PC-9 (cell line): ENCODE measurements around the gene MUC5AC. TPM values are rescaled to one million over a fixed set of nuclear protein-coding genes. Genes with fewer than 3 reads are reported as not detected.
A peak's percentile ranks its signal among the peaks of the same experiment; 100 is the strongest.

Experiments
- BruUV-seq: library from RNA; stranded (reverse); fragments of 400-500 nt; replicated peaks from 2 replicates; lab custom pipeline; 2021; lab: Mats Ljungman, UMichigan
- CTCF ChIA-PET: fragments of 300-600 bp; sonication (Branson Sonifier 250); formaldehyde crosslinking; loops from one replicate; lab custom pipeline; 2022; ENCODE audit warnings: antibody characterized with exemption; lab: Charles Lee
- POLR2A ChIA-PET: fragments of 300-600 bp; sonication (Branson Sonifier 250); formaldehyde crosslinking; loops from one replicate; lab custom pipeline; 2022; ENCODE audit warnings: antibody characterized with exemption; ENCODE audit not compliant: unreplicated experiment; lab: Charles Lee
- DNase-seq, 2 experiments: peaks; one replicate each; pipeline versions ENCODE4 v3.0.0 to v3.0.0-alpha.2; 2015 to 2022; ENCODE audit warnings: mixed read lengths in 1 of 2
- H2AFZ ChIP-seq: fragments of 200-600 bp; sonication (generic); 2 replicates; pipeline ENCODE4 v1.8.1; 2017; ENCODE audit warnings: antibody characterized with exemption
- H3F3A ChIP-seq: fragments of 200-600 bp; sonication (generic); 2 replicates; pipeline ENCODE4 v1.8.1; 2017; ENCODE audit warnings: antibody characterized with exemption, mild to moderate bottlenecking, low read depth; ENCODE audit not compliant: insufficient read depth
- H3K27ac ChIP-seq: fragments of 200-600 bp; sonication (generic); 2 replicates; pipeline ENCODE4 v1.6.1; 2016; ENCODE audit warnings: mixed run types
- H3K27me3 ChIP-seq: fragments of 200-600 bp; sonication (generic); 2 replicates; pipeline ENCODE4 v1.6.1; 2016; ENCODE audit warnings: low read depth, mixed run types; ENCODE audit not compliant: insufficient read depth
- H3K36me3 ChIP-seq: fragments of 200-600 bp; sonication (generic); 2 replicates; pipeline ENCODE4 v1.6.1; 2016; ENCODE audit warnings: low read depth, mixed run types
- H3K4me1 ChIP-seq: fragments of 200-600 bp; sonication (generic); replicated peaks from 2 replicates; pipeline ENCODE4 v1.6.1; 2016; ENCODE audit warnings: mixed run types; ENCODE audit not compliant: insufficient read depth
- H3K4me2 ChIP-seq: fragments of 200-600 bp; sonication (generic); 2 replicates; pipeline ENCODE4 v1.6.1; 2017; ENCODE audit warnings: mixed run types
- H3K4me3 ChIP-seq: fragments of 200-600 bp; sonication (generic); 2 replicates; pipeline ENCODE4 v1.6.1; 2016; ENCODE audit warnings: mixed run types
- H3K79me2 ChIP-seq: fragments of 200-600 bp; sonication (generic); 2 replicates; pipeline ENCODE4 v1.6.1; 2017; ENCODE audit warnings: low read depth, mixed run types
- H3K9me2 ChIP-seq: fragments of 200-600 bp; sonication (generic); 2 replicates; pipeline ENCODE4 v1.8.1; 2017; ENCODE audit warnings: mild to moderate bottlenecking; ENCODE audit not compliant: insufficient read depth
- H3K9me3 ChIP-seq: fragments of 200-600 bp; sonication (generic); 2 replicates; pipeline ENCODE4 v1.8.1; 2016; ENCODE audit warnings: low read depth; ENCODE audit not compliant: insufficient read depth
- H4K20me1 ChIP-seq: fragments of 200-600 bp; sonication (generic); 2 replicates; pipeline ENCODE4 v1.8.1; 2017; ENCODE audit not compliant: insufficient read depth
- EZH2 ChIP-seq: fragments of 200-600 bp; sonication (generic); IDR thresholded peaks from 2 replicates; pipeline ENCODE4 v1.8.0; 2017; ENCODE audit warnings: antibody characterized with exemption, low read depth
- intact Hi-C: fragments of 100-400 bp; cut with micrococcal nuclease; formaldehyde crosslinking; loops from one replicate; pipeline ENCODE4 v1.10.0; 2022; ENCODE audit not compliant: unreplicated experiment
- total RNA-seq: library from RNA; stranded (reverse); gene quantifications from 2 replicates; pipeline ENCODE4 v1.2.3, GENCODE V29; 2021
- TF ChIP-seq, protein P1 (sequence below): fragments of 200-600 bp; sonication (generic); conservative IDR thresholded peaks from 2 replicates; pipeline ENCODE4 v1.6.1; 2017; ENCODE audit warnings: mixed run types, antibody characterized with exemption, mild to moderate bottlenecking, moderate library complexity

Gene MUC5AC
- total RNA-seq, 1 experiment from 2014 or later = 0.09 TPM

DNA sequence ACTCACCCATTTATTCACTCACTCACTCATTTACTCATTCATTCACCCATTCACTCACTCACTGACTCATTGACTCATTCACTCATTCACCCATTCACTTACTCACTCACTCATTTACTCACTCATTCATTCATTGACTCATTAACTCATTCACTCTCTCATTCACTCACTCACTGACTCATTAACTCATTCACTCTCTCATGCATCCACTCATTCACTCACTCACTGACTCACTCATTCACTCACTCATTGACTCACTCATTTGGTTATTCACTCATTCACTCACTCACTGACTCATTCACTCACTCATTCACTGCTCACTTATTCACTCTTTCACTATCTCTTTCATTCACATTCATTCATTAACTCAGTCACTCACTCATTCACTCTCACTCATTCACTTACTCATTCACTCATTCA is 2.5 kb upstream of the MUC5AC start:
- Histone ChIP-seq H3K27me3 (no peaks in the 10 kb centered on the region), H3K4me1 (peaks cover 51% of the 10 kb centered on the region), H3K79me2 (no peaks in the 10 kb centered on the region), H3K27ac (no peak overlapping the region), H3K4me3 (no peak overlapping the region), H3K9me3 (no peaks in the 10 kb centered on the region), H3K36me3 (no peaks in the 10 kb centered on the region), H3K4me2 (no peak overlapping the region), H3F3A (peaks cover 25% of the 10 kb centered on the region; the same call in 1 of the 2 replicates), H3K9me2 (no peaks in the 10 kb centered on the region), H4K20me1 (no peaks in the 10 kb centered on the region), H2AFZ (no peak overlapping the region)
- ChIA-PET POLR2A (no interaction called here), CTCF (no interaction called here)
- intact Hi-C loops = no loop called here
- TF ChIP-seq, protein P1, sequence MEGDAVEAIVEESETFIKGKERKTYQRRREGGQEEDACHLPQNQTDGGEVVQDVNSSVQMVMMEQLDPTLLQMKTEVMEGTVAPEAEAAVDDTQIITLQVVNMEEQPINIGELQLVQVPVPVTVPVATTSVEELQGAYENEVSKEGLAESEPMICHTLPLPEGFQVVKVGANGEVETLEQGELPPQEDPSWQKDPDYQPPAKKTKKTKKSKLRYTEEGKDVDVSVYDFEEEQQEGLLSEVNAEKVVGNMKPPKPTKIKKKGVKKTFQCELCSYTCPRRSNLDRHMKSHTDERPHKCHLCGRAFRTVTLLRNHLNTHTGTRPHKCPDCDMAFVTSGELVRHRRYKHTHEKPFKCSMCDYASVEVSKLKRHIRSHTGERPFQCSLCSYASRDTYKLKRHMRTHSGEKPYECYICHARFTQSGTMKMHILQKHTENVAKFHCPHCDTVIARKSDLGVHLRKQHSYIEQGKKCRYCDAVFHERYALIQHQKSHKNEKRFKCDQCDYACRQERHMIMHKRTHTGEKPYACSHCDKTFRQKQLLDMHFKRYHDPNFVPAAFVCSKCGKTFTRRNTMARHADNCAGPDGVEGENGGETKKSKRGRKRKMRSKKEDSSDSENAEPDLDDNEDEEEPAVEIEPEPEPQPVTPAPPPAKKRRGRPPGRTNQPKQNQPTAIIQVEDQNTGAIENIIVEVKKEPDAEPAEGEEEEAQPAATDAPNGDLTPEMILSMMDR = no peak
- no peak for TF ChIP-seq EZH2
- BruUV-seq = no TSS peak
- DNase-seq = peak in 1 of 2 experiments; percentile 35

- no peaks in the 10 kb centered on the region for H3K36me3 ChIP-seq
- no peaks in the 10 kb centered on the region for H3K27me3 ChIP-seq
- TF ChIP-seq EZH2 = no peak
- TF ChIP-seq, protein P1 = no peak
Measured at GRCh38 chr11:1156506-1157340, 1.0 kb upstream of the MUC5AC start.

GRCh38 chr11:1157341-1157644 is 460 bp upstream of the MUC5AC start:
- no peak overlapping the region for H2AFZ ChIP-seq
- TF ChIP-seq EZH2 = no peak
- TF ChIP-seq, protein P1 = no peak
- DNase-seq = no peak
- H3K27me3 ChIP-seq = no peaks in the 10 kb centered on the region
- peaks cover 11% of the 10 kb centered on the region; the same call in 1 of the 2 replicates for H3F3A ChIP-seq
- no peaks in the 10 kb centered on the region for H3K36me3 ChIP-seq
- H3K4me3 ChIP-seq = no peak overlapping the region
- POLR2A ChIA-PET = no interaction called here
- H3K9me3 ChIP-seq = no peaks in the 10 kb centered on the region
- H3K79me2 ChIP-seq = no peaks in the 10 kb centered on the region
- no peak overlapping the region for H3K27ac ChIP-seq
- H4K20me1 ChIP-seq = no peaks in the 10 kb centered on the region
- no peak overlapping the region for H3K4me2 ChIP-seq
- no peaks in the 10 kb centered on the region for H3K9me2 ChIP-seq
- CTCF ChIA-PET = no interaction called here
- intact Hi-C loops = no loop called here
- peaks cover 31% of the 10 kb centered on the region for H3K4me1 ChIP-seq
- no TSS peak for BruUV-seq

More at GRCh38 chr11:1156506-1157340, 1.0 kb upstream of the MUC5AC start:
- H3K4me1 ChIP-seq = peaks cover 37% of the 10 kb centered on the region
- H4K20me1 ChIP-seq = no peaks in the 10 kb centered on the region
- no peak overlapping the region for H3K4me3 ChIP-seq
- CTCF ChIA-PET = no interaction called here
- H3F3A ChIP-seq = peaks cover 17% of the 10 kb centered on the region; the same call in 1 of the 2 replicates
- H3K9me3 ChIP-seq = no peaks in the 10 kb centered on the region
- H3K27ac ChIP-seq = no peak overlapping the region
- intact Hi-C loops = no loop called here
- POLR2A ChIA-PET = no interaction called here
- no peak overlapping the region for H3K4me2 ChIP-seq
- H3K9me2 ChIP-seq = no peaks in the 10 kb centered on the region
- no peak overlapping the region for H2AFZ ChIP-seq
- no peaks in the 10 kb centered on the region for H3K79me2 ChIP-seq
- DNase-seq = no peak
- BruUV-seq = no TSS peak
